WTC11 (cell line): ENCODE data around the gene TOGARAM2.

ENCODE experiments used
- CTCF ChIP-seq: fragments of 200-600 bp; IDR thresholded peaks from 2 replicates; pipeline ENCODE4 v1.8.0; 2022; ENCODE audit warnings: antibody characterized with exemption
- FOXP4 ChIP-seq: sonication (generic); formaldehyde crosslinking; IDR thresholded peaks from 2 replicates; pipeline ENCODE4 v1.8.0; 2022; ENCODE audit warnings: mild to moderate bottlenecking, missing genetic modification reagents
- SP1 ChIP-seq: sonication (generic); formaldehyde crosslinking; conservative IDR thresholded peaks from 2 replicates; pipeline ENCODE4 v1.8.1; 2022; ENCODE audit warnings: missing genetic modification reagents
- ZNF263 ChIP-seq: sonication (generic); formaldehyde crosslinking; IDR thresholded peaks from 2 replicates; pipeline ENCODE4 v1.8.1; 2022; ENCODE audit warnings: low read depth, mild to moderate bottlenecking, moderate library complexity, missing genetic modification reagents
- TF ChIP-seq, protein P1 (sequence below): sonication (generic); formaldehyde crosslinking; IDR thresholded peaks from 2 replicates; pipeline ENCODE4 v1.8.1; 2023; ENCODE audit warnings: mild to moderate bottlenecking, moderate library complexity, missing genetic modification reagents
- TF ChIP-seq, protein P2 (sequence below): sonication (generic); formaldehyde crosslinking; conservative IDR thresholded peaks from 2 replicates; pipeline ENCODE4 v1.8.1; 2022; ENCODE audit warnings: mild to moderate bottlenecking, missing genetic modification reagents
- TF ChIP-seq, protein P3 (sequence below): sonication (generic); formaldehyde crosslinking; IDR thresholded peaks from 2 replicates; pipeline ENCODE4 v1.8.0; 2022; ENCODE audit warnings: mild to moderate bottlenecking, missing genetic modification reagents

DNA sequence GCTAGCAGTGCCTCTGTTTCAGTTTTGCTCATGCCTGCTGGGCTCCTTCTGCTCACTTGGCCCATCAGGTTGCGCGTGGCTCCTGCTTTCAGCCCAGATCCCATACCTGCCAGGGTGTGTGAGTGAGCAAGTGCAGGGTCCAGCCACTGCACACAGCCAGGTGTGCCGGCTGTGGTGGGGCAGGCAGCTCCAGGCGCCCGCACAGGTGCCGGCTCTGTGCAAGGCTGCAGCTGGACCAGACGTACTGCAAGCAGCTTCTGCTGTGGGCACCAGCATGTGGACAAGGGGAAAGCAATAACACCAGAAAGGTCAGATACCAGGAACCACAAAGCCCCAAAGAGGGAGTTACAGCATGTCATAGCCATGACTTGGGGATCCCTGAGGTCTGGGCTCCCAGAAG lies 98.8 kb downstream of the TOGARAM2 start:
- TF ChIP-seq ZNF263 (CRISPR knock-in tag) (no peak), CTCF (no peak), SP1 (CRISPR knock-in tag) (no peak), FOXP4 (CRISPR knock-in tag) (no peak)
- TF ChIP-seq, protein P1, sequence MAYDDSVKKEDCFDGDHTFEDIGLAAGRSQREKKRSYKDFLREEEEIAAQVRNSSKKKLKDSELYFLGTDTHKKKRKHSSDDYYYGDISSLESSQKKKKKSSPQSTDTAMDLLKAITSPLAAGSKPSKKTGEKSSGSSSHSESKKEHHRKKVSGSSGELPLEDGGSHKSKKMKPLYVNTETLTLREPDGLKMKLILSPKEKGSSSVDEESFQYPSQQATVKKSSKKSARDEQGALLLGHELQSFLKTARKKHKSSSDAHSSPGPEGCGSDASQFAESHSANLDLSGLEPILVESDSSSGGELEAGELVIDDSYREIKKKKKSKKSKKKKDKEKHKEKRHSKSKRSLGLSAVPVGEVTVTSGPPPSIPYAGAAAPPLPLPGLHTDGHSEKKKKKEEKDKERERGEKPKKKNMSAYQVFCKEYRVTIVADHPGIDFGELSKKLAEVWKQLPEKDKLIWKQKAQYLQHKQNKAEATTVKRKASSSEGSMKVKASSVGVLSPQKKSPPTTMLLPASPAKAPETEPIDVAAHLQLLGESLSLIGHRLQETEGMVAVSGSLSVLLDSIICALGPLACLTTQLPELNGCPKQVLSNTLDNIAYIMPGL (CRISPR knock-in tag) = no peak
- TF ChIP-seq, protein P2, sequence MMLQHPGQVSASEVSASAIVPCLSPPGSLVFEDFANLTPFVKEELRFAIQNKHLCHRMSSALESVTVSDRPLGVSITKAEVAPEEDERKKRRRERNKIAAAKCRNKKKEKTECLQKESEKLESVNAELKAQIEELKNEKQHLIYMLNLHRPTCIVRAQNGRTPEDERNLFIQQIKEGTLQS (CRISPR knock-in tag) = no peak
- TF ChIP-seq, protein P3, sequence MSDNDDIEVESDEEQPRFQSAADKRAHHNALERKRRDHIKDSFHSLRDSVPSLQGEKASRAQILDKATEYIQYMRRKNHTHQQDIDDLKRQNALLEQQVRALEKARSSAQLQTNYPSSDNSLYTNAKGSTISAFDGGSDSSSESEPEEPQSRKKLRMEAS (CRISPR knock-in tag) = no peak
